ENCODE results near the gene SLX9.

The SLX9 gene

GRCh38 chr21:44931501-44932407 lies 8.1 kb upstream of the SLX9 start:
- no peak for DNase-seq

DNA sequence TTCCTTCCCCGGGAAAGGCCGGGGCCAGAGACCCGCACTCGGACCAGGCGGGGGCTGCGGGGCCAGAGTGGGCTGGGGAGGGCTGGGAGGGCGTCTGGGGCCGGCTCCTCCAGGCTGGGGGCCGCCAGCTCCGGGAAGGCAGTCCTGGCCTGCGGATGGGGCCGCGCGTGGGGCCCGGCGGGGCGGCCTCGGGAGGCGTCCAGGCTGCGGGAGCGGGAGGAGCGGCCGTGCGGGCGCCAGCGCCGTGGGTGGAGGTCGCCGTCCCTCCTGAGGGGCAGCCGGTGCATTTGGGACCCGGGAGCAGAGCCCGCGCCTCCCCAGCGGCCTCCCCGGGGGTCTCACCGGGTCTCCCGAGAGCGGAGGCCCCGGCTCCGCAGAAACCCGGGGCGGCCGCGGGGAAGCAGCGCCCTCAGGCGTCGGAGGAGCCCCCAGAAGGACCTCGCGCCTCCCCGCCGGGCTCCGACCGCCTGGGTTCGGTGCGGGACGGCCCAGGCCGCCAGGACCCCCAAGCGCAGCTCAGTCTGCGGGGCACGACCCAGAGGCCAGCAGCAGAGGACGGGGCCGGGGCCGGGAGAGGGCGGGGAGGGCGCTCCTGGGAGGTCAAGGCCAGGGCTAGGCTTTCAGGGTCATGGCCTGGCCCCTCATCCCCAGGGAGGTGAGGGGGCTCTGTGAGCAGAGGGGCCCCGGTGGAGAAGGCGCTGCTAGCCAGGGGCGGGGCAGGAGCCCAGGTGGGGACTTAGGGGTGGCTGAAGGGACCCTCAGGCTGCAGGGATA lies 7.2 kb upstream of the SLX9 start:
- DNase-seq = no peak

GRCh38 chr21:44933199-44933917 lies 6.5 kb upstream of the SLX9 start:
- DNase-seq = no peak

DNA sequence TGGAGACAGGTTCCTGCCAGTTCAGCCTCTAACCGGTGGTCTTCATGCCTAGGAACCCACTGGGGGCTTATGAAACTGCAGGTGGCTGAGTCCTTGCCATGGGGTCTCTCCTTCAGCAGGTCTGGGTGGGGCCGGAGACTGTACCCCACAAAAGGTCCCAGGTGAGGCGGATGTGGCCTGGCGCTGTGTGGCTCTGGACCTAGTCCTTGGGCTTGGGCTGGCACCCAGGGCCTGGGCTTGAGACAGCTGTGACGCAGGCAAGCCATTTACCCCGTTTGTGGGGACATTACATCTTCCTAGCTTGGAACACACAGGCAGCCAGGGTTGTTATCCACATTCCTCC lies 5.9 kb upstream of the SLX9 start:
- no peak for DNase-seq

DNA sequence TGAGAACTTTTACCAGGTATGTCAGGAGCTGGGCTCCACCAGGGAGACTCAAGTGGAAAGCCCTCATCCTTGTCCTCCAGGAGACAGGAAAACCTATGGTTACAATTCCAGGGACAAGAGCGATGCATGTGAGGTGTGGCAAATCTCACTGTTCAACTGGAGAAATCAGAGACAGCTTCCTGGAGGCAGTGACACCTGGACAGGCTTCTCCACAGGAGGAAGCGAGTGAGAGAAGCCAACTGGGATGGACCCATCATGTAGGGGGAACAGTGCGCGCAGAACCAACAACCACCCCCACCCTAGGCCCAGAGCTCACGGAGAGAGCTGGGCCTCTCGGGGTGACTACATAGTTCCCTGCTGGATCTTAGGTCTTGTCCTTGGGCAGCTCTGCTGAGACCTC lies 5.6 kb upstream of the SLX9 start:
- no peak for DNase-seq

DNA sequence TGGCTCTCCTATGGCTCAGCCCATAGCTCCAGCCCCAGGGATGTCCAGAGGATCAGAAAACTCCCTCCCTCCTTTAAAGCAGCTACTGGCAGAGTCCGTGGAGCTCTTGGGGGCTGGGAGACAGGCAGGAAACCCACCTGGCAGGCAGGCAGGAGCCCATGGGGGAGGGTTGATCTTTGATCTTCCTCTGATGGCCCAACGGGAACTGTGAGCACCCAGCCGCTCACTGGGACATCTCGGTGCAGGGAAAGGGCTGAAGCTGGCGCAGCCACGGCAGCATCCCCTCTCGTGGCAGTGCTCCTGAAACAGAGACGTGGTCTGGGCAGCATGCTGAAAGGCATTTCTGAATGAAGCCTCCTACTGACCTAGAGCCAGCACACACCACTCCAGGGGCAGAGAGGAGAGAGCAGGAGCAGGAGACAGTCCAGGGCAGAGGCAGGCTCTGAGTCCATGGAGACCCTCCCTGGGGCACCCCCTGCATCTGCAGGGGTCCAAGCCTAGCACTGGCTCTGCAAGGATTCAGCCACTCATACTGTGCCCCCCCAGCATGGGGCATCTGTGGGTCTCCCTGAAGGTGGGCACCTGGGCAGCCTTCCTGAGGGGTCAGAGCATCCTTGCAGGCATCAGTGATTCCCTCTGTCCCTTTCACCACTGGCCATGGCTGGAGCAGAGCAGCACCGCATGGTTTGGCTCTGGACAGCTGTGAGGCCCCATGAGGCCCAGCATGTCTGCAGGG lies 4.9 kb upstream of the SLX9 start:
- no peak for DNase-seq

DNA sequence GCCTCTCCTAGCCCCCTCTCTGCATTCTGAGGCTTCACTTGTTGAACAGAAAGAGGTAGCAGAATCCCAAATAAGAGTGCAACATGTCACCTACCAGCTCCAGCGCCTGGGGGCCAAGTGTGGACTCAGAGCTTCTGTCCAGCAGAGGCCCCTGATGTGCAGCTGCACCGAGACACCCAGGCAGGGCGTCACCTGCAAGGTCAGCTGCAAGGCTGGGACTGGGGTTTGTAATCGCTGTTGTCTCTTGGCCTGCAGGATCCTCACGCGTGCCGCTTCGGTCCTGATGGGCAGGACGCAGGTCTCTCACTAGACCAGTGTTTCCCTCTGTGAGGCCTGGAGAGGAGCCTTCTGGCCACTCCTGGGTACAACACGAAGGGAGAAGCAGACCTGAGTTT lies 4.3 kb upstream of the SLX9 start:
- DNase-seq = no peak

DNA sequence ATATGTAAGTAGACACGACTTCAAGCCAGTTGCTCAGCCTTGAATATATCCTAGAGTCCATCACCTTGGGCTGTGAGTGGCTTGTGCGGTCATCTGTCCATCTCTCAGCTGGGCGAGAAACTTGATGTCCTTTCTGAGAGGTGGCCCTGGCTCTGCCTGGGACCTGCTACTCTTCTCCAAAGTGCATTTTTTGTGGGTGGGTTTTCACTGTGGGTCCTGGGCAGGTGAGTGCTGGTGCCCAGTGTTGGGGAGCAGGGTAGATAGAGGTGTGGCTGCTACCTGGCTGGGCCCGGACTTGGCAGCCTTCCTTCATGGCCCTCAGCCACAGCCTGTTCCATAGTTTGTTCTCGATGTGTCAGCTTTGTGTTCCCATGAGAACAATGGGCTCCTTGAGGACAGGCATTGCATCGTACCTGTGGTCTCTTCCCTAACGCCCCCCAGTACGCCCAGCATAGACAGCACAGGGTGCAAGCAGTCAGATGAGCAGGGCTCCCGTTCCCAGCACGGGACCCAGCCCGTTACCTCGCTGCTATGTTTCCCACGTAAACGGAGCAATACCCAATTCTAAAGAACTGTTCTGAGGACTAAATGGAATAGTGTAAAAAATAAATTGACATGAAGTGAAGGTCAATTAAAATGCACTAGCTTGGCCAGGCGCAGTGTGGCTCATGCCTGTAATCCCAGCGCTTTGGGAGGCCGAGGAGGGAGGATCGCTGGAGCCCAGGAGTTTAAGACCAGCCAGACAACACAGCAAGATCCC lies 877 bp upstream of the SLX9 start:
- DNase-seq = no peak

GRCh38 chr21:44940116-44940631 lies 345 bp downstream of the SLX9 start:
- no peak for DNase-seq

DNA sequence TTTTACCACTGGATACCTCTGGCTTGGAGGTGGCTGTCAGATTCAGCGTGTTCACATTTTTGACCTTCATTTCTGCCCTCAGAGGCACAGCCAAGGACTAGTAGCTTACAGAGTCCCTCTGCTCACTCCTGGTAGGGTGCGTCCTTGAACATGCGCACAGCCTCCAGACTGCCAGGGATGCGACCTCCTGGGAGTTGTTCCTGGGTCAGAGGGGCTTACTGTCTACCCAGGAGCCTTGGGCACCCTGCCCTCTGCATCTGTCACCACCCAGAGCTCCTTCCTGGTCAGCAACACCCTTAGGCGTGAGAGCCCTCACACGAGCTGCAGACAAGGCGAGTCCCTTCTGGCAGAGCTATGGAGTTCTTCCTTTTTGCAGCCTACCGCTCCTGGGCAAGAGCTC lies 1.7 kb downstream of the SLX9 start:
- no peak for DNase-seq

- no peak for DNase-seq
These were observed 2.7 kb downstream of the SLX9 start for GRCh38 chr21:44942566-44942965.

DNA sequence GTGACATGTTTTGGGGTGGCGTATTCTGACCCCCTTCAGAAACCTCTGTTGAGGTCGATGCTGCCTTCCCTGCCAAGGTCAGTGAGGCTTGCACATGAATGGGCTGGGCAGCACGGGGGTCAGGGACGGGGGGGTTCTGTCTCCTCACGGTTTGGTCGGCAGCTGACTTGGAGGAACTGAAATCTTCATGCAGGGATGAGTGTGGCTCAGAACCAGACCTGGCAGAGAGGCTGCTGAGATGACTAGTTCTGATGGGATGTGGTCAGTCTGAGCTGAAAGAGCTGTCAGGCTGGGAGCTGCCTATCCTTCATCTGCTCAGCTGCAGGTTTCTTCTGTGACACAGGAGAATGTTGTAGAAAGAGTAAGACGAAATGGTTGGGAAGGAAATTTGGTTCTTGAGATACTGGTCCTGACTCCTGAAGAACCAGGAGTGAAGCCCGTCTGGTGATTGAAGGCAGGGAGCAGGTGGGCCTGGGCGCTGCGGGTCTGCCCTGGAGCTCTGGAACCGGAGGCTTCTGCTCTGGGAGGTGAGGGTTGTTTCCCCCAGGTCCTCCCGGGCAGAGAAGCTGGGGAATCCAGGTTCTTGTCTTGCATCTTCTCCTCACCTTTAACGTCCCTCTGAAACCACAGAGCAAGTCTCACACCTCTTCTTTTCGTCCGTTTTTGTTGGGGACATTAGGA lies 3.3 kb downstream of the SLX9 start:
- DNase-seq = no peak

GRCh38 chr21:44943686-44944550 lies 4.1 kb downstream of the SLX9 start:
- DNase-seq = no peak

DNA sequence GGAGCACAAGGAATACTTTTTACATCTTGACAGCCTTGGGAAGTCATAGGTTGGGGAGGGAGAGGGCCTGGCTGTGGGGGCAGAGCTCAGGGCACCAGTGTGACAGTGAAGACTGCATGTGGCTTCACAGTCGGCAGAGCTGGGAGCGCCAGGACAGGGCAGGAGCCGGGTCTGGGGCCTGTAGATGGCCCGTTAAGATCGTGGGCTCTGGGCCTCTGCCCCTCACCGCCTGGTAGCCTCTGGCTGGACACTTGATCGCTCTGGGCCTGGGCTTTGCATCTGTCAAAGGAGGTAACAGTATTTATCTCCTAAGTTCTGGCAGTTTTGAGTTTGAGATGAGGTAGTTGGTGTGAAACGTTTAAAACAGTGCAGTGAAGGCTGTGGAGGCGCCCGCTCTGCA lies 4.8 kb downstream of the SLX9 start:
- DNase-seq = no peak

DNA sequence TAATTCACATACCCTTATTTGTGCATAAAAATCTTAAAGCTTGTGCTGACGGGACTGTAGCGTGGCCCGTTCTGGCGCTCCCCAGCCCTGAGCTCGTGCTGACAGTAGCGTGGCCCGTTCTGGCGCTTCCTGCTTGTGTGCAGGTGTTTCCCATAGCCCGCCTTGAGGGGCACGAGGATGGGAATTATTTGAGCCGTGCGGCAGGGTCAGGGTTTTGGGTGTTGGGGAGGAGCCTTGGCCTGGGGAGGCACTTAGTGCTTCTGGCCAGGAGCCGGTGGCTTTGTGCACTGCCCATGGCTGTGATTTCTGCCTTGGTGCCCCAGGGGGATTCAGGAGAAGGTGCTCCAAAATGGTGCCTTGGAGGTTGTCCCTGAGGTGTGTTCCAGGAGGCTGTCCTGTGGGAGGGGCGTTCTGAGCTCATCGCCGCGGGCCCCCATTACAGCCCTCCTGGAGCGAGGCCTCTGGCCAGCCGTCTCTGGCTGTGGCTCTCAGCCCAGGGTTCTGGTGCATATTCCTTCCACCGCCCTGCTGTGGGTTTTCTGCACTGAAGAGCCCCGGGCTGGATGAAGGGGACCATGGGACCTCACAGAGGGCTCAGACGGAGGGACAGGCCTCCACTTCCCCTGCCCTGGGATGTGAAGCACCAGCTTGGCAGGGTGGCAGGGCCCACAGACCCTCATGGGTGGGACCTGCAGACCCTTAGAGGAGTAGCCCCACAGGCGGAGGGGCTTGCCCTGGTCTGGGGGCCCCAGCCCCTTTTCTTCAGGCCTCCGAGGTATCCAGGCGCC lies 6.6 kb downstream of the SLX9 start:
- DNase-seq = no peak

- no peak for DNase-seq
These were observed 7.5 kb downstream of the SLX9 start for GRCh38 chr21:44947111-44947929.

- DNase-seq = no peak
These were observed 8.1 kb downstream of the SLX9 start for GRCh38 chr21:44947930-44948331.

- DNase-seq = no peak
These were observed 8.7 kb downstream of the SLX9 start for GRCh38 chr21:44948426-44949120.
